Measurements from ENCODE around the gene SCFD2. TPM values are rescaled to one million over a fixed set of nuclear protein-coding genes. Genes with fewer than 3 reads are reported as not detected.
A peak's percentile ranks its signal among the peaks of the same experiment; 100 is the strongest.

SCFD2 gene
- polyA plus RNA-seq, 3 donors, result 5.4 to 9.4 (median 6.7) TPM

DNA sequence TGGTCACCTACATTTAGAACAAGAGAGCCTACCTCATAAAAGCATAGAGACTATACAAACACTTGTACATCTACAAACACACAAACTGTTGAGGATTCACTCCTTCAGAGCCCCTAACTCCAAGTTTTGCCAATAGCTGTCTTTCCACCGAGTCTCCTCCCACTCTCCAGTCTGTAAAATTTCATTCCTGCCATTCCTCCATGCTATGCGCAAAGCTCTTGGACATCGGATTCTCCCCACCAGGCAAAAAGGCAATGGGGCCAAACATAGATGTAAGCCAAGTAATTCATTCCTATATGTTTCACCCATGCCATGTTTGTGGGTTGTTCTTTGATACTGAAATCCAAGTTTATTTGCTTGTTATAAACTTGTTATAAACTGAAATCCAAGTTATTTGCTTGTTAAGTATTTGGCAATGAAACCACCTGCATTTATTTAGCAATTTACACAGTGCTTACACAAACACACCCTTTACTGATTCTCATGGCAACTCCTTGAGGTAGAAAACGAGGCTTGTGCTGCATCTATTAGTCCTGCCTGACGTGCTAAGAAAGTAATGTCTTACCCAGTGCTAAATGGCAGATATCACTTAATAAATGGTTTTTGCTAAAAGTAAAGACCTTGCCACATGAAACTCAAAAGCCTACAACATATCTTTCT is 91.1 kb downstream of the SCFD2 start:
- Histone ChIP-seq H3K4me3 (replicated peaks in 1 of 3; ENCODE audit: low read depth in 2 of 3, low read length in 3 of 3) (no peak overlapping the region), H4K20me1 (ENCODE audit: insufficient read depth, low read length) (no peaks in the 10 kb centered on the region), H3K36me3 (replicated peaks in 1 of 2; ENCODE audit: control insufficient read depth in 1 of 2, insufficient read depth in 2 of 2, low read length in 2 of 2) (no peaks in the 10 kb centered on the region), H3K4me1 (ENCODE audit: control insufficient read depth in 1 of 2, insufficient read depth in 2 of 2, low read length in 2 of 2) (no peaks in the 10 kb centered on the region), H3K27me3 (ENCODE audit: control insufficient read depth in 2 of 2, insufficient read depth in 2 of 2, low read length in 2 of 2) (no peaks in the 10 kb centered on the region), H3K27ac (ENCODE audit: low read depth in 1 of 2, low read length in 2 of 2) (no peak overlapping the region), H3K79me2 (ENCODE audit: insufficient read depth, low read length) (no peaks in the 10 kb centered on the region), H3K9me3 (replicated peaks in 1 of 2; ENCODE audit: control insufficient read depth in 1 of 2, insufficient read depth in 1 of 2, low read length in 2 of 2) (peaks cover 0 to 4% of the 10 kb centered on the region in 2 donors), H3K4me2 (replicated peaks; ENCODE audit: extremely low read depth, low read length, poor library complexity, severe bottlenecking) (no peak overlapping the region), H3K9ac (ENCODE audit: insufficient read depth, low read length, poor library complexity, severe bottlenecking) (no peak overlapping the region), H2AFZ (ENCODE audit: insufficient read depth, low read depth, low read length, poor library complexity, severe bottlenecking) (no peak overlapping the region)
- Mint-ChIP-seq H3K36me3 (peaks cover 10 to 25% of the 10 kb centered on the region in 2 donors), H3K27me3 (ENCODE audit: low read depth in 3 of 3) (no peaks in the 10 kb centered on the region), H3K4me3 (no peak overlapping the region), H3K27ac (peak overlapping the region in 1 of 7 donors; percentile 7), H3K9me3 (peaks cover 0 to 13% (median 4%) of the 10 kb centered on the region in 7 donors), H3K4me1 (no peaks in the 10 kb centered on the region)
- WGBS (ENCODE audit: insufficient coverage), result 90% methylated on average over 1 of the region's 5 CpGs
- TF ChIP-seq, protein P1, sequence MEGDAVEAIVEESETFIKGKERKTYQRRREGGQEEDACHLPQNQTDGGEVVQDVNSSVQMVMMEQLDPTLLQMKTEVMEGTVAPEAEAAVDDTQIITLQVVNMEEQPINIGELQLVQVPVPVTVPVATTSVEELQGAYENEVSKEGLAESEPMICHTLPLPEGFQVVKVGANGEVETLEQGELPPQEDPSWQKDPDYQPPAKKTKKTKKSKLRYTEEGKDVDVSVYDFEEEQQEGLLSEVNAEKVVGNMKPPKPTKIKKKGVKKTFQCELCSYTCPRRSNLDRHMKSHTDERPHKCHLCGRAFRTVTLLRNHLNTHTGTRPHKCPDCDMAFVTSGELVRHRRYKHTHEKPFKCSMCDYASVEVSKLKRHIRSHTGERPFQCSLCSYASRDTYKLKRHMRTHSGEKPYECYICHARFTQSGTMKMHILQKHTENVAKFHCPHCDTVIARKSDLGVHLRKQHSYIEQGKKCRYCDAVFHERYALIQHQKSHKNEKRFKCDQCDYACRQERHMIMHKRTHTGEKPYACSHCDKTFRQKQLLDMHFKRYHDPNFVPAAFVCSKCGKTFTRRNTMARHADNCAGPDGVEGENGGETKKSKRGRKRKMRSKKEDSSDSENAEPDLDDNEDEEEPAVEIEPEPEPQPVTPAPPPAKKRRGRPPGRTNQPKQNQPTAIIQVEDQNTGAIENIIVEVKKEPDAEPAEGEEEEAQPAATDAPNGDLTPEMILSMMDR (IDR thresholded peaks at IDR 0.05), result no peak
- no peak for DNase-seq
- intact Hi-C loops (cut with micrococcal nuclease), result no loop called here

DNA sequence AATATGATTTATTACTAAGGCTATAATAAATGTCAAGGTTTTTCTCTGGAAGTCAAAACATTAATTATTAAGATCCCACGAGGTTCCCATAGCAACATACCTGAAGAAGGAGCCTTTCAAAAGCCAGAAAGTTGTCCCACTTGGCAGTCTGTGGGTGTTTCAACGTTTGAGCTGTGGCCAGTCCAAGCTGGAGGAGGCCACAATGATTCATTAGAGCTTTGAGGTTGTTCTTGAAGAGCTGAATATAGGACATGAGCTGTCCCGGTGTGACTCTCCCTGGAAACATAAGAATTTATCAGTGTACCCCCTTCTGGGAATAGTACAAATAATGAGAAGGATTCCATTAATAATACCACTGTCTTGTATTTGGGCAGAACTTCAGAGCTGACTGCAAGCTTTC is 92.1 kb downstream of the SCFD2 start:
- Histone ChIP-seq H3K4me3 (replicated peaks in 1 of 3; ENCODE audit: low read depth in 2 of 3, low read length in 3 of 3) (no peak overlapping the region), H3K27me3 (ENCODE audit: control insufficient read depth in 2 of 2, insufficient read depth in 2 of 2, low read length in 2 of 2) (no peaks in the 10 kb centered on the region), H3K4me2 (replicated peaks; ENCODE audit: extremely low read depth, low read length, poor library complexity, severe bottlenecking) (no peak overlapping the region), H3K36me3 (replicated peaks in 1 of 2; ENCODE audit: control insufficient read depth in 1 of 2, insufficient read depth in 2 of 2, low read length in 2 of 2) (peaks cover 0 to 1% of the 10 kb centered on the region in 2 donors), H3K9ac (ENCODE audit: insufficient read depth, low read length, poor library complexity, severe bottlenecking) (no peak overlapping the region), H2AFZ (ENCODE audit: insufficient read depth, low read depth, low read length, poor library complexity, severe bottlenecking) (no peak overlapping the region), H4K20me1 (ENCODE audit: insufficient read depth, low read length) (no peaks in the 10 kb centered on the region), H3K27ac (ENCODE audit: low read depth in 1 of 2, low read length in 2 of 2) (no peak overlapping the region), H3K79me2 (ENCODE audit: insufficient read depth, low read length) (no peaks in the 10 kb centered on the region), H3K9me3 (replicated peaks in 1 of 2; ENCODE audit: control insufficient read depth in 1 of 2, insufficient read depth in 1 of 2, low read length in 2 of 2) (peaks cover 0 to 4% of the 10 kb centered on the region in 2 donors), H3K4me1 (ENCODE audit: control insufficient read depth in 1 of 2, insufficient read depth in 2 of 2, low read length in 2 of 2) (no peaks in the 10 kb centered on the region)
- intact Hi-C loops (cut with micrococcal nuclease), result no loop called here
- Mint-ChIP-seq H3K4me1 (no peaks in the 10 kb centered on the region), H3K36me3 (peaks cover 11 to 27% of the 10 kb centered on the region in 2 donors), H3K4me3 (no peak overlapping the region), H3K27me3 (ENCODE audit: low read depth in 3 of 3) (no peaks in the 10 kb centered on the region), H3K27ac (no peak overlapping the region), H3K9me3 (peaks cover 0 to 10% (median 4%) of the 10 kb centered on the region in 7 donors)
- TF ChIP-seq, protein P1 (IDR thresholded peaks at IDR 0.05), result no peak
- no peak for DNase-seq
- 86% methylated on average over 1 of the region's 3 CpGs for WGBS (ENCODE audit: insufficient coverage)
